GM06990 (cell line): ENCODE results near the gene ASF1A.

ENCODE experiments used
- DNase-seq: peaks from one replicate; pipeline ENCODE4 v3.0.0-alpha.2; 2011; ENCODE audit not compliant: insufficient read length; ENCODE audit errors: extremely low read depth
- H3K27me3 ChIP-seq: replicated peaks from 2 replicates; pipeline ENCODE4 v1.6.0; 2011; ENCODE audit warnings: low read length; ENCODE audit not compliant: control insufficient read depth, insufficient read depth
- H3K36me3 ChIP-seq: 2 replicates; pipeline ENCODE4 v1.5.1; 2011; ENCODE audit warnings: low read length; ENCODE audit not compliant: control insufficient read depth, insufficient read depth
- H3K4me3 ChIP-seq: replicated peaks from 2 replicates; pipeline ENCODE4 v1.5.1; 2011; ENCODE audit warnings: low read depth, mild to moderate bottlenecking, control low read depth, low read length
- CTCF ChIP-seq: IDR thresholded peaks from 2 replicates; pipeline ENCODE4 v1.5.1; 2011; ENCODE audit warnings: low read length, control low read depth, mild to moderate bottlenecking, inconsistent platforms; ENCODE audit not compliant: insufficient read depth, poor library complexity, severe bottlenecking

Gene ASF1A

GRCh38 chr6:118935978-118936703, 42.2 kb downstream of the ASF1A start:
- Histone ChIP-seq H3K36me3 (no peaks in the 10 kb centered on the region), H3K27me3 (no peaks in the 10 kb centered on the region), H3K4me3 (no peak overlapping the region)
- no peak for TF ChIP-seq CTCF
- no peak for DNase-seq

GRCh38 chr6:118939683-118940082, 45.7 kb downstream of the ASF1A start:
- no peak for TF ChIP-seq CTCF
- Histone ChIP-seq H3K27me3 (no peaks in the 10 kb centered on the region), H3K36me3 (no peaks in the 10 kb centered on the region), H3K4me3 (no peak overlapping the region)
- DNase-seq: no peak

DNA sequence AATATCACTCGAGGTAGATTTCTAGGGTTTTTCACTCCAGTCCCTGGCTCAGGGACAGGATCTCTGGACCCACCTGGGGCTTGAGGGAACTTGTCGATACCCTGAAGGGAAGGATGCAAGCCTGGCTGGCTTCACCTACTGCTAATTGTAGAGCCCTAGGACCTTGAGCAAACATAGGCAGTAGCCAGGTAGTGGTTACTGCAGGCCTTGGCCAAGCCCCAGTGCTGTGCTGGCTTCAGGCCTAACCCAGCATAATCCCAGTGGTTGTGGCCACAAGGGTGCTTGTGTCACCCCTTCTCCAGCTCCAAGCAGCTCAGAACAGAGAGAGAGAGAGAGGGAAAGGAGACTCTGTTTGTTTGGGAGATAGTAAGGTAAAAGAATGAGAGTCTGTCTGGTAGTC, 46.8 kb downstream of the ASF1A start:
- Histone ChIP-seq H3K36me3 (no peaks in the 10 kb centered on the region), H3K27me3 (no peaks in the 10 kb centered on the region), H3K4me3 (no peak overlapping the region)
- DNase-seq: no peak
- no peak for TF ChIP-seq CTCF

- H3K36me3 ChIP-seq: no peaks in the 10 kb centered on the region
- no peaks in the 10 kb centered on the region for H3K27me3 ChIP-seq
- no peak overlapping the region for H3K4me3 ChIP-seq
- no peak for DNase-seq
- TF ChIP-seq CTCF: no peak
Measured at GRCh38 chr6:118945217-118945616, 51.3 kb downstream of the ASF1A start.

DNA sequence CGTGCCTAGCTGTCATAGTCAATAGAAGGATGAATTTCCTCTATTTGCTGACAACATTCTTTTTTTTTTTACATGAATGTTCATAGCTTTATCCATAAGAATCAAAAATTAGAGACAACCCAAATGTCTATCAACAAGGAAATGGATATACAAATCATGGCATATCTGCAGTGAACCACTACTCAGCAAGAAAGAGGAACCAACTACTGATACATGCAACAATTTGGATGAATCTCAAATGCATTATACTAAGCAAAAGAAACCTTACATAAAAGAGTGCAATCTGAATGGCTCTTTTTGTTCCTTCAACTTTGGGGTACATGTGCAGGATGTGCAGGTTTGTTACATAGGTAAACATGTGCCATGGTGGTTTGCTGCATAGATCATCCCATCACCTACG, 58.7 kb downstream of the ASF1A start:
- DNase-seq: no peak
- no peak overlapping the region for H3K4me3 ChIP-seq
- H3K27me3 ChIP-seq: no peaks in the 10 kb centered on the region
- no peaks in the 10 kb centered on the region for H3K36me3 ChIP-seq
- no peak for TF ChIP-seq CTCF

- H3K27me3 ChIP-seq: no peaks in the 10 kb centered on the region
- TF ChIP-seq CTCF: no peak
- no peak overlapping the region for H3K4me3 ChIP-seq
- no peaks in the 10 kb centered on the region for H3K36me3 ChIP-seq
- no peak for DNase-seq
Measured at GRCh38 chr6:118953391-118953790, 59.4 kb downstream of the ASF1A start.
